K562 (cell line): ENCODE measurements around the gene NDUFV3. TPM values are rescaled to one million over a fixed set of nuclear protein-coding genes. Genes with fewer than 3 reads are reported as not detected.

ENCODE experiments used
- ADNP ChIP-seq: fragments of 200-800 bp; sonication (Bioruptor generic); IDR thresholded peaks from 2 replicates; pipeline ENCODE4 v1.6.1; 2016; ENCODE audit warnings: missing genetic modification characterization, missing compliant biosample characterization
- E2F6 ChIP-seq, 2 experiments: IDR thresholded peaks; 2 replicates each; pipeline ENCODE4 v1.6.1; 2011; ENCODE audit warnings: borderline replicate concordance in 1 of 2, control low read depth in 1 of 2, low read depth in 1 of 2, low read length in 1 of 2, mild to moderate bottlenecking in 1 of 2, mixed read lengths in 1 of 2, moderate library complexity in 1 of 2; ENCODE audit not compliant: insufficient read depth in 1 of 2, insufficient read length in 1 of 2, poor library complexity in 1 of 2, severe bottlenecking in 1 of 2; ENCODE audit errors: extremely low read depth in 1 of 2
- ETV1 ChIP-seq: fragments of 450-650 bp; conservative IDR thresholded peaks from 2 replicates; pipeline ENCODE4 v1.6.1; 2016; ENCODE audit warnings: missing genetic modification characterization, control low read depth, low read depth, missing compliant biosample characterization
- POLR2B ChIP-seq: fragments of 450-650 bp; IDR thresholded peaks from 2 replicates; pipeline ENCODE4 v1.6.1; 2018; ENCODE audit warnings: low read depth; ENCODE audit not compliant: partially characterized antibody
- RBM22 ChIP-seq: fragments of 200-400 bp; formaldehyde crosslinking; IDR thresholded peaks from 2 replicates; pipeline ENCODE4 v1.6.1; 2018; ENCODE audit warnings: low read length, low read depth; ENCODE audit not compliant: poor library complexity, severe bottlenecking
- SMAD4 ChIP-seq: fragments of 250-450 bp; sonication (Bioruptor Pico); conservative IDR thresholded peaks from 2 replicates; pipeline ENCODE4 v1.8.0; 2021; ENCODE audit warnings: inconsistent platforms, mild to moderate bottlenecking, moderate library complexity
- SUPT5H ChIP-seq: fragments of 450-650 bp; IDR thresholded peaks from 2 replicates; pipeline ENCODE4 v1.6.1; 2016
- TCF3 ChIP-seq: sonication (generic); formaldehyde crosslinking; IDR thresholded peaks from 2 replicates; pipeline ENCODE4 v1.4.0; 2020; ENCODE audit warnings: mild to moderate bottlenecking, missing genetic modification reagents
- U2AF1 ChIP-seq: fragments of 200-400 bp; formaldehyde crosslinking; optimal IDR thresholded peaks from 2 replicates; pipeline ENCODE3; 2017; ENCODE audit warnings: mild to moderate bottlenecking, low read depth, low read length, moderate library complexity
- VEZF1 ChIP-seq: fragments of 200-800 bp; sonication (Bioruptor generic); IDR thresholded peaks from 2 replicates; pipeline ENCODE4 v1.6.1; 2017; ENCODE audit warnings: missing genetic modification characterization, missing compliant biosample characterization
- ZBTB1 ChIP-seq: sonication (generic); formaldehyde crosslinking; IDR thresholded peaks from 2 replicates; pipeline ENCODE4 v1.8.1; 2023; ENCODE audit warnings: missing genetic modification reagents, low read depth, mild to moderate bottlenecking, borderline replicate concordance
- ZBTB40 ChIP-seq, 2 experiments: fragments of 450-650 bp in 1 of 2; sonication (generic) in 1 of 2; formaldehyde crosslinking in 1 of 2; IDR thresholded peaks; 2 replicates each; pipeline versions ENCODE4 v1.7.1 to v1.9.0; 2016 to 2022; ENCODE audit warnings: inconsistent platforms in 1 of 2, mild to moderate bottlenecking in 1 of 2, missing genetic modification reagents in 1 of 2
- ZNF143 ChIP-seq: sonication (generic); formaldehyde crosslinking; IDR thresholded peaks from 2 replicates; pipeline ENCODE4 v1.9.0; 2022; ENCODE audit warnings: mild to moderate bottlenecking, missing genetic modification reagents
- ZNF197 ChIP-seq: fragments of 200-800 bp; sonication (Bioruptor generic); IDR thresholded peaks from 2 replicates; pipeline ENCODE4 v1.6.1; 2016; ENCODE audit warnings: low read depth, missing genetic modification characterization, missing compliant biosample characterization
- polyA plus RNA-seq, 8 experiments: library from polyadenylated mRNA; depleted of rRNA in 4 of 8; stranded (reverse) in 5 of 8; unstranded in 3 of 8; fragments of >200 nt; fragmentation: Nextera tagmentation in 2 of 8; fragmentation: Illumina TruSeq in 1 of 8; extraction: Ambion mirVana in 2 of 8; extraction: Trizol in 1 of 8; gene quantifications; 2 replicates each; pipeline versions ENCODE4 v1.2.1 to v1.2.3, GENCODE V29; 2011 to 2014; ENCODE audit warnings: inconsistent platforms in 1 of 8, missing spikeins in 1 of 8
- total RNA-seq, 7 experiments: library from RNA; depleted of rRNA in 6 of 7; stranded (reverse); fragments of >200 nt in 6 of 7; fragmentation: Illumina TruSeq in 2 of 7; extraction: Trizol in 2 of 7; gene quantifications; 2 replicates each; pipeline versions ENCODE4 v1.2.1 to v1.2.3, GENCODE V29; 2011 to 2021; ENCODE audit warnings: low replicate concordance in 1 of 7

NDUFV3 gene
- total and polyA plus RNA-seq, 9 of the 15 experiments (the other 6 are each of a cell fraction or from before 2014, with no cell fraction given) = 19.1 to 87.8 (median 74.3) TPM

- TF ChIP-seq ZBTB40 (IDR thresholded peaks at IDR 0.05) = no peak
- no peak for TF ChIP-seq ZBTB40 (CRISPR knock-in tag; IDR thresholded peaks at IDR 0.05)
- TF ChIP-seq RBM22 = peak; percentile 72
- no peak for TF ChIP-seq SMAD4 (CRISPR knock-in tag)
- TF ChIP-seq POLR2B = no peak
- TF ChIP-seq E2F6 (IDR thresholded peaks at IDR 0.05; ENCODE audit: borderline replicate concordance in 1 of 2, extremely low read depth in 1 of 2, insufficient read depth in 1 of 2, insufficient read length in 1 of 2, low read depth in 1 of 2, low read length in 1 of 2, poor library complexity in 1 of 2, severe bottlenecking in 1 of 2) = no peak
- no peak for TF ChIP-seq ETV1 (tag)
- TF ChIP-seq ZBTB1 (CRISPR knock-in tag) = peak; percentile 86
- TF ChIP-seq ADNP = no peak
- TF ChIP-seq TCF3 (CRISPR knock-in tag) = no peak
- no peak for TF ChIP-seq ZNF197 (CRISPR knock-in tag)
- no peak for TF ChIP-seq SUPT5H
- TF ChIP-seq ZNF143 (CRISPR knock-in tag) = no peak
- no peak for TF ChIP-seq VEZF1
- no peak for TF ChIP-seq U2AF1
Measured at GRCh38 chr21:42850866-42851391, 42.2 kb upstream of the NDUFV3 start (continued).
